ENCODE measurements around the gene NPHP4. TPM values are rescaled to one million over a fixed set of nuclear protein-coding genes. Genes with fewer than 3 reads are reported as not detected.

The NPHP4 gene
- polyA plus RNA-seq, 1 of the 3 experiments (the other 2 are of a cell fraction): 7.0 TPM

GRCh38 chr1:5906966-5907365, 85.3 kb downstream of the NPHP4 start:
- Histone ChIP-seq H3K4me1 (ENCODE audit: control insufficient read depth in 1 of 2, insufficient read depth in 2 of 2, low read depth in 1 of 2, low read length in 1 of 2) (no peaks in the 10 kb centered on the region; a peak in 1 of 4 replicates), H4K20me1 (ENCODE audit: insufficient read depth) (no peaks in the 10 kb centered on the region), H3K9ac (no peak overlapping the region), H3K36me3 (replicated peaks in 1 of 2; ENCODE audit: control insufficient read depth in 1 of 2, insufficient read depth in 2 of 2, low read length in 1 of 2) (peaks cover 0 to 19% of the 10 kb centered on the region in 2 experiments), H3K27ac (ENCODE audit: low read depth in 2 of 2, low read length in 1 of 2) (no peak overlapping the region), H3K9me3 (no peaks in the 10 kb centered on the region), H3K4me3 (ENCODE audit: low read depth in 2 of 2, low read length in 1 of 2) (no peak overlapping the region), H3K27me3 (ENCODE audit: insufficient read depth) (no peaks in the 10 kb centered on the region), H3F3A (replicated peaks; ENCODE audit: insufficient read depth) (no peaks in the 10 kb centered on the region), H3K9me2 (no peaks in the 10 kb centered on the region), H3K4me2 (no peak overlapping the region), H3K79me2 (ENCODE audit: insufficient read depth) (no peaks in the 10 kb centered on the region), H2AFZ (ENCODE audit: low read depth) (no peak overlapping the region)
- CTCF ChIA-PET: interaction anchor here (1.4 to 5.2 kb wide), 3 partner anchors 10 to 397 kb away, joined by 3 to 44 read pairs (median 5); no protein-coding TSS in a partner anchor
- TF ChIP-seq CHD2 (IDR thresholded peaks at IDR 0.05; ENCODE audit: low read length, partially characterized antibody): no peak
- TF ChIP-seq SMC3 (IDR thresholded peaks at IDR 0.05; ENCODE audit: low read depth, low read length): no peak
- no peak for TF ChIP-seq MAX (IDR thresholded peaks at IDR 0.05; ENCODE audit: low read depth)
- no peak for TF ChIP-seq FOXM1 (IDR thresholded peaks at IDR 0.05; ENCODE audit: low read depth)
- no peak for TF ChIP-seq RCOR1 (IDR thresholded peaks at IDR 0.05; ENCODE audit: low read length)
- TF ChIP-seq YY1 (IDR thresholded peaks at IDR 0.05; ENCODE audit: low read depth): no peak
- TF ChIP-seq MEF2A (IDR thresholded peaks at IDR 0.05; ENCODE audit: borderline replicate concordance, low read depth): no peak
- TF ChIP-seq POLR2AphosphoS5 (IDR thresholded peaks at IDR 0.05; ENCODE audit: low read depth, low read length): no peak
- no peak for TF ChIP-seq ZBTB33 (IDR thresholded peaks at IDR 0.05; ENCODE audit: borderline replicate concordance, low read depth)
- TF ChIP-seq FOXJ3 (CRISPR knock-in tag; IDR thresholded peaks at IDR 0.05): no peak
- TF ChIP-seq EZH2phosphoT487 (IDR thresholded peaks at IDR 0.05; ENCODE audit: borderline replicate concordance, low read depth): no peak
- TF ChIP-seq USF1 (IDR thresholded peaks at IDR 0.05; ENCODE audit: borderline replicate concordance, low read depth): no peak
- WGBS (ENCODE audit: low lambda C conversion rate): 98% methylated on average over 12 of the region's 12 CpGs
- no peak for DNase-seq
- POLR2A ChIA-PET: no interaction called here

- Histone ChIP-seq H3K4me2 (no peak overlapping the region), H3K27me3 (ENCODE audit: insufficient read depth) (no peaks in the 10 kb centered on the region), H3K79me2 (ENCODE audit: insufficient read depth) (no peaks in the 10 kb centered on the region), H3K4me1 (ENCODE audit: control insufficient read depth in 1 of 2, insufficient read depth in 2 of 2, low read depth in 1 of 2, low read length in 1 of 2) (no peaks in the 10 kb centered on the region; a peak in 1 of 4 replicates), H3K36me3 (replicated peaks in 1 of 2; ENCODE audit: control insufficient read depth in 1 of 2, insufficient read depth in 2 of 2, low read length in 1 of 2) (peaks cover 0 to 19% of the 10 kb centered on the region in 2 experiments), H3K9ac (no peak overlapping the region), H3K9me3 (no peaks in the 10 kb centered on the region), H3K27ac (ENCODE audit: low read depth in 2 of 2, low read length in 1 of 2) (no peak overlapping the region), H3K9me2 (no peaks in the 10 kb centered on the region), H3F3A (replicated peaks; ENCODE audit: insufficient read depth) (no peaks in the 10 kb centered on the region), H3K4me3 (ENCODE audit: low read depth in 2 of 2, low read length in 1 of 2) (no peak overlapping the region), H2AFZ (ENCODE audit: low read depth) (no peak overlapping the region), H4K20me1 (ENCODE audit: insufficient read depth) (no peaks in the 10 kb centered on the region)
- CTCF ChIA-PET: interaction anchor here (1.0 to 5.2 kb wide), 4 partner anchors 10 to 396 kb away, joined by 3 to 44 read pairs (median 4); no protein-coding TSS in a partner anchor
- TF ChIP-seq IRF3 (IDR thresholded peaks at IDR 0.05; ENCODE audit: low read depth, low read length) (no peak), MXI1 (IDR thresholded peaks at IDR 0.05; ENCODE audit: low read depth, low read length) (no peak), GABPA (IDR thresholded peaks at IDR 0.05; ENCODE audit: low read depth) (no peak), CHD2 (IDR thresholded peaks at IDR 0.05; ENCODE audit: low read length, partially characterized antibody) (no peak), POLR2AphosphoS5 (IDR thresholded peaks at IDR 0.05; ENCODE audit: low read depth, low read length) (no peak), TAF1 (IDR thresholded peaks at IDR 0.05; ENCODE audit: borderline replicate concordance, low read depth, low read length) (no peak), SIN3A (IDR thresholded peaks at IDR 0.05; ENCODE audit: borderline replicate concordance, low read depth, low read length) (no peak), PBX3 (IDR thresholded peaks at IDR 0.05) (no peak), RAD21 (IDR thresholded peaks at IDR 0.05; ENCODE audit: low read length) (no peak), ELF1 (IDR thresholded peaks at IDR 0.05) (no peak), TEAD4 (IDR thresholded peaks at IDR 0.05; ENCODE audit: borderline replicate concordance, insufficient read depth) (no peak), EP300 (IDR thresholded peaks at IDR 0.05; ENCODE audit: borderline replicate concordance in 1 of 2, low read depth in 1 of 2, low read length in 1 of 2) (no peak), FOXM1 (IDR thresholded peaks at IDR 0.05; ENCODE audit: low read depth) (no peak), USF1 (IDR thresholded peaks at IDR 0.05; ENCODE audit: borderline replicate concordance, low read depth) (no peak)
- DNase-seq: no peak
- WGBS (ENCODE audit: low lambda C conversion rate): 81% methylated on average over 6 of the region's 6 CpGs
- POLR2A ChIA-PET: no interaction called here
These were observed 86.1 kb downstream of the NPHP4 start for GRCh38 chr1:5906116-5906515.
